ENCODE data around the gene PLA2G4E.

- TF ChIP-seq, protein P1, sequence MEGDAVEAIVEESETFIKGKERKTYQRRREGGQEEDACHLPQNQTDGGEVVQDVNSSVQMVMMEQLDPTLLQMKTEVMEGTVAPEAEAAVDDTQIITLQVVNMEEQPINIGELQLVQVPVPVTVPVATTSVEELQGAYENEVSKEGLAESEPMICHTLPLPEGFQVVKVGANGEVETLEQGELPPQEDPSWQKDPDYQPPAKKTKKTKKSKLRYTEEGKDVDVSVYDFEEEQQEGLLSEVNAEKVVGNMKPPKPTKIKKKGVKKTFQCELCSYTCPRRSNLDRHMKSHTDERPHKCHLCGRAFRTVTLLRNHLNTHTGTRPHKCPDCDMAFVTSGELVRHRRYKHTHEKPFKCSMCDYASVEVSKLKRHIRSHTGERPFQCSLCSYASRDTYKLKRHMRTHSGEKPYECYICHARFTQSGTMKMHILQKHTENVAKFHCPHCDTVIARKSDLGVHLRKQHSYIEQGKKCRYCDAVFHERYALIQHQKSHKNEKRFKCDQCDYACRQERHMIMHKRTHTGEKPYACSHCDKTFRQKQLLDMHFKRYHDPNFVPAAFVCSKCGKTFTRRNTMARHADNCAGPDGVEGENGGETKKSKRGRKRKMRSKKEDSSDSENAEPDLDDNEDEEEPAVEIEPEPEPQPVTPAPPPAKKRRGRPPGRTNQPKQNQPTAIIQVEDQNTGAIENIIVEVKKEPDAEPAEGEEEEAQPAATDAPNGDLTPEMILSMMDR (conservative IDR thresholded peaks at IDR 0.05; ENCODE audit: low read depth, low read length) = peak; percentile 89
- TF ChIP-seq EZH2 (IDR thresholded peaks at IDR 0.05; ENCODE audit: borderline replicate concordance, low read depth, low read length, poor library complexity, severe bottlenecking) = no peak
These were observed 36.3 kb upstream of the PLA2G4E start for GRCh38 chr15:42056934-42057798.
